Naive thymus-derived CD4-positive, alpha-beta T cell (primary cell): Measurements from ENCODE around the gene BPIFB3. TPM values are rescaled to one million over a fixed set of nuclear protein-coding genes. Genes with fewer than 3 reads are reported as not detected.

Source experiments
- ATAC-seq: fragments of 150-1000 bp; cut with Tn5 transposase; 2 replicates; pipeline ENCODE4 v1.10.0; 2021; ENCODE audit warnings: mild to moderate bottlenecking, moderate library complexity
- CTCF ChIA-PET: fragments of 350-600 bp; sonication (Branson Sonifier 250); formaldehyde crosslinking; loops from one replicate; lab custom pipeline; 2021; ENCODE audit warnings: antibody characterized with exemption; lab: Charles Lee
- POLR2A ChIA-PET: fragments of 350-600 bp; sonication (Branson Sonifier 250); formaldehyde crosslinking; loops from one replicate; lab custom pipeline; 2021; ENCODE audit warnings: antibody characterized with exemption, inconsistent platforms; lab: Charles Lee
- DNase-seq, 9 donors: peaks; one replicate each; pipeline versions ENCODE4 v3.0.0 to v3.0.0-alpha.2; 2020 to 2022; ENCODE audit warnings: mixed read lengths in 1 of 9
- H3K27ac ChIP-seq: one replicate; pipeline ENCODE4 v1.7.0; 2013; ENCODE audit warnings: mild to moderate bottlenecking, low read depth, low read length, moderate library complexity
- H3K27me3 ChIP-seq, 2 donors: one replicate each; pipeline ENCODE4 v1.7.0; 2013; ENCODE audit warnings: low read length in 2 of 2, mild to moderate bottlenecking in 2 of 2, moderate library complexity in 2 of 2; ENCODE audit not compliant: control insufficient read depth in 2 of 2, insufficient read depth in 2 of 2
- H3K36me3 ChIP-seq, 3 experiments: 1 replicate in 2 of 3; 2 replicates in 1 of 3; pipeline ENCODE4 v1.7.0; 2013; ENCODE audit warnings: low read length in 3 of 3, mild to moderate bottlenecking in 3 of 3, moderate library complexity in 1 of 3; ENCODE audit not compliant: insufficient read depth in 3 of 3, control insufficient read depth in 2 of 3
- H3K4me1 ChIP-seq, 2 donors: one replicate each; pipeline ENCODE4 v1.7.0; 2013; ENCODE audit warnings: low read length in 2 of 2, mild to moderate bottlenecking in 2 of 2, moderate library complexity in 1 of 2; ENCODE audit not compliant: control insufficient read depth in 2 of 2, insufficient read depth in 2 of 2
- H3K4me3 ChIP-seq: 2 replicates; pipeline ENCODE4 v1.7.0; 2013; ENCODE audit warnings: mild to moderate bottlenecking, low read length
- H3K9me3 ChIP-seq, 3 experiments: 1 replicate in 2 of 3; 2 replicates in 1 of 3; pipeline ENCODE4 v1.7.0; 2013; ENCODE audit warnings: low read length in 3 of 3; ENCODE audit not compliant: control insufficient read depth in 2 of 3
- H3K27ac Mint-ChIP-seq, 9 donors: one replicate each; pipeline ENCODE4 v1.8.0; 2020 to 2022; ENCODE audit warnings: mixed read lengths in 9 of 9, mild to moderate bottlenecking in 8 of 9, moderate library complexity in 5 of 9, inconsistent platforms in 2 of 9
- H3K27me3 Mint-ChIP-seq, 5 donors: one replicate each; pipeline ENCODE4 v1.8.0; 2021 to 2022; ENCODE audit warnings: mixed read lengths in 5 of 5, mild to moderate bottlenecking in 1 of 5
- H3K36me3 Mint-ChIP-seq, 5 donors: one replicate each; pipeline ENCODE4 v1.8.0; 2020 to 2022; ENCODE audit warnings: mixed read lengths in 5 of 5, mild to moderate bottlenecking in 3 of 5, inconsistent platforms in 1 of 5
- H3K4me1 Mint-ChIP-seq, 7 donors: one replicate each; pipeline ENCODE4 v1.8.0; 2020 to 2022; ENCODE audit warnings: mixed read lengths in 7 of 7, mild to moderate bottlenecking in 3 of 7, inconsistent platforms in 1 of 7
- H3K4me3 Mint-ChIP-seq, 10 donors: one replicate each; pipeline ENCODE4 v1.8.0; 2020 to 2022; ENCODE audit warnings: mild to moderate bottlenecking in 10 of 10, mixed read lengths in 10 of 10, moderate library complexity in 6 of 10, inconsistent platforms in 2 of 10
- H3K9me3 Mint-ChIP-seq, 11 donors: one replicate each; pipeline ENCODE4 v1.8.0; 2020 to 2022; ENCODE audit warnings: mixed read lengths in 11 of 11, mild to moderate bottlenecking in 4 of 11, inconsistent platforms in 1 of 11, moderate library complexity in 1 of 11
- intact Hi-C, 2 donors: fragments of 100-400 bp; cut with micrococcal nuclease; formaldehyde crosslinking; loops; one replicate each; pipeline ENCODE4 v1.15.1; 2023
- polyA plus RNA-seq, 2 donors: library from polyadenylated mRNA; unstranded; fragments of 300-500 nt; fragmentation: Illumina TruSeq; gene quantifications; one replicate each; pipeline ENCODE4 v1.2.3, GENCODE V29; 2021
- total RNA-seq, 6 experiments: library from RNA in 5 of 6; stranded (reverse) in 5 of 6; gene quantifications; 1 replicate in 5 of 6; 2 replicates in 1 of 6; pipeline ENCODE4 v1.2.3 and lab custom pipeline; 2021 to 2026

The BPIFB3 gene
- total and polyA plus RNA-seq, 7 experiments from 2014 or later = not detected

DNA sequence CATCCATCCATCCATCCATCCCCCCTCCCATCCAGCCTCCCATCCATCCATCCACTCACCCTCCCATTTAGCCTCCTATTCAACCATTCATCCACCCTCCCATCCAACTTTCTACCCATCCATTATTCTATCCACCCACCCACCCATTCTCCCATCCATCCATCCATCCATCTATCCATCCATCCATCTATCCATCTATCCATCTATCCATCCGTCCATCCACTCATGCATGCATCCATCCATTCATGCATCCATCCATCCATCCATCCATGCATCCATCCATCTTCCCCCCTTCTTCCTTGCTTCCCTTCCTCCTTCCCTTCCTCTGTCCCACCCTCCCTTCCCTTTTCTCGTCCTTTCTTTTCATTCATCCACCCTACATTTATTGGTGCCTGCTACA, 21.0 kb downstream of the BPIFB3 start:
- intact Hi-C loops = no loop called here
- H3K27me3 ChIP-seq = no peaks in the 10 kb centered on the region
- POLR2A ChIA-PET = interaction anchor here (0.7 kb wide), 1 partner anchor 42 kb away, joined by 3 read pairs; no protein-coding TSS in a partner anchor

GRCh38 chr20:33075281-33075680, 21.6 kb downstream of the BPIFB3 start:
- Mint-ChIP-seq H3K9me3 (peaks cover 0 to 3% (median 0%) of the 10 kb centered on the region in 11 donors), H3K27me3 (peaks cover 0 to 3% (median 0%) of the 10 kb centered on the region in 5 donors), H3K27ac (peak overlapping the region in 1 of 9 donors; percentile 63), H3K4me3 (no peak overlapping the region), H3K36me3 (no peaks in the 10 kb centered on the region), H3K4me1 (peaks cover 0 to 23% (median 11%) of the 10 kb centered on the region in 7 donors)
- no peak for DNase-seq
- ATAC-seq = no peak
- H3K9me3 ChIP-seq = no peaks in the 10 kb centered on the region
- intact Hi-C loops = no loop called here
- ChIA-PET POLR2A (no interaction called here), CTCF (interaction anchor here (1.3 kb wide), 1 partner anchor 285 kb away, joined by 3 read pairs; no protein-coding TSS in a partner anchor)
- no peaks in the 10 kb centered on the region for H3K4me1 ChIP-seq
- H3K4me3 ChIP-seq = no peak overlapping the region
- no peaks in the 10 kb centered on the region for H3K36me3 ChIP-seq
- H3K27me3 ChIP-seq = no peaks in the 10 kb centered on the region
- H3K27ac ChIP-seq = no peak overlapping the region

More for the DNA sequence above, 21.0 kb downstream of the BPIFB3 start:
- H3K9me3 Mint-ChIP-seq = peaks cover 0 to 3% (median 0%) of the 10 kb centered on the region in 11 donors
- DNase-seq = no peak
- peaks cover 0 to 28% (median 11%) of the 10 kb centered on the region in 7 donors for H3K4me1 Mint-ChIP-seq
- Histone ChIP-seq H3K9me3 (no peaks in the 10 kb centered on the region), H3K4me3 (no peak overlapping the region), H3K27ac (no peak overlapping the region), H3K4me1 (no peaks in the 10 kb centered on the region), H3K36me3 (no peaks in the 10 kb centered on the region)
- H3K27ac Mint-ChIP-seq = peak overlapping the region in 1 of 9 donors; percentile 13
- no peaks in the 10 kb centered on the region for H3K36me3 Mint-ChIP-seq
- no peak overlapping the region for H3K4me3 Mint-ChIP-seq
- CTCF ChIA-PET = no interaction called here
- peaks cover 0 to 3% (median 0%) of the 10 kb centered on the region in 5 donors for H3K27me3 Mint-ChIP-seq
- ATAC-seq = no peak

- peaks cover 0 to 9% (median 0%) of the 10 kb centered on the region in 11 donors for H3K9me3 Mint-ChIP-seq
- no peaks in the 10 kb centered on the region for H3K36me3 ChIP-seq
- H3K27ac ChIP-seq = no peak overlapping the region
- H3K27me3 ChIP-seq = no peaks in the 10 kb centered on the region
- no peak overlapping the region for H3K27ac Mint-ChIP-seq
- peaks cover 0 to 22% (median 11%) of the 10 kb centered on the region in 7 donors for H3K4me1 Mint-ChIP-seq
- H3K4me1 ChIP-seq = no peaks in the 10 kb centered on the region
- CTCF ChIA-PET = interaction anchor here (1.3 kb wide), 1 partner anchor 287 kb away, joined by 3 read pairs; no protein-coding TSS in a partner anchor
- peaks cover 0 to 7% (median 0%) of the 10 kb centered on the region in 5 donors for H3K27me3 Mint-ChIP-seq
- POLR2A ChIA-PET = no interaction called here
- DNase-seq = peak in 5 of 9 donors; percentile 13 to 51 (median 33)
- intact Hi-C loops = loop anchor here in 1 of 2 donors (1.0 kb wide), 1 partner anchor 175 kb away; no protein-coding TSS in a partner anchor
- no peaks in the 10 kb centered on the region for H3K36me3 Mint-ChIP-seq
- H3K9me3 ChIP-seq = no peaks in the 10 kb centered on the region
- H3K4me3 Mint-ChIP-seq = no peak overlapping the region
- no peak overlapping the region for H3K4me3 ChIP-seq
- no peak for ATAC-seq
Observed at GRCh38 chr20:33076662-33077372, 23.1 kb downstream of the BPIFB3 start.

GRCh38 chr20:33079259-33079658, 25.6 kb downstream of the BPIFB3 start, which contains the start of gene BPIFB4:
BPIFB4 (plus strand) TSS chr20:33079643; CDS start chr20:33081527, 1,884 bp downstream.
- H3K9me3 ChIP-seq = no peaks in the 10 kb centered on the region
- Mint-ChIP-seq H3K27ac (peak within 1 kb of the TSS in 1 of 9 donors; percentile 5), H3K36me3 (no peaks in the 10 kb centered on the region), H3K4me1 (peaks cover 0 to 14% (median 6%) of the 10 kb centered on the region in 7 donors), H3K27me3 (peaks cover 0 to 7% (median 0%) of the 10 kb centered on the region in 5 donors), H3K9me3 (peaks cover 0 to 6% (median 0%) of the 10 kb centered on the region in 11 donors), H3K4me3 (no peak within 1 kb of the TSS)
- intact Hi-C loops = no loop called here
- POLR2A ChIA-PET = no interaction called here
- no peak for DNase-seq
- CTCF ChIA-PET = no interaction called here
- no peak for ATAC-seq
- no peak within 1 kb of the TSS for H3K4me3 ChIP-seq
- H3K27ac ChIP-seq = no peak within 1 kb of the TSS
- no peaks in the 10 kb centered on the region for H3K36me3 ChIP-seq
- no peaks in the 10 kb centered on the region for H3K4me1 ChIP-seq
- no peaks in the 10 kb centered on the region for H3K27me3 ChIP-seq

DNA sequence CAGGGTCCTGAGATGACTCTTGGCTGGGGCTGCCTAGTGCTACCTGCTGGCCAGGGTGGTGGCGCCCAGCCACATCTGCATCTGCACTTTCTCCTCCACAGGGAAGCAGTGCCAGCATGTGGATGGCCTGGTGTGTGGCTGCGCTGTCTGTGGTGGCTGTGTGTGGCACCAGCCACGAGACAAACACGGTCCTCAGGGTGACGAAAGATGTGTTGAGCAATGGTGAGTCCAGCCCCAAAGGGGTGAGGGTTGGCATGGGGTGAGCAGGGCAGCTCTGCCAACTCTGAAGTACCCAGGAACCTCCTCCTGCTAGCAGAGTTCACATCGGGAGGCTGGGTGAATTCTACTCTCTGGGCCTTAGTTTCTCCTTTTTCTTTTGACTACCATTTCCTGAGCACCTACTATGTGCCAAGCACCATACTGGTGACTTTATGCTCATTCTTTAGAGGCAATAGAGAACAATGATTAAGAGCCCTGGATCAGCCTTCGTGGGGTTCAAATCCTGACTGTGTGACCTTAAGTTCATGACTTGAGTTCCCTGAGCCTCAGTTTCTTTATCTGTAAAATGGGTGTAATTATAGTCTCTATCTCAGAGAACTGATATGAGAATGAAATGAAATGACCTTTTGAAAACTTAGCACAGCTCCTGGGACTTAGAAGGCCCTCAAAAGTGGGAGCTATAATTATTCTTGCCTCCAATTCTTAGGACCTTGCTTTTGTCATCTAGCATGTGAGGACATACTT, 27.9 kb downstream of the BPIFB3 start:
- Histone ChIP-seq H3K27me3 (no peaks in the 10 kb centered on the region), H3K4me1 (no peaks in the 10 kb centered on the region), H3K4me3 (no peak overlapping the region), H3K9me3 (no peaks in the 10 kb centered on the region), H3K27ac (no peak overlapping the region), H3K36me3 (no peaks in the 10 kb centered on the region)
- H3K27me3 Mint-ChIP-seq = peaks cover 0 to 7% (median 0%) of the 10 kb centered on the region in 5 donors
- CTCF ChIA-PET = no interaction called here
- H3K27ac Mint-ChIP-seq = no peak overlapping the region
- intact Hi-C loops = no loop called here
- no peak for DNase-seq
- peaks cover 0 to 5% (median 3%) of the 10 kb centered on the region in 7 donors for H3K4me1 Mint-ChIP-seq
- no peak overlapping the region for H3K4me3 Mint-ChIP-seq
- H3K9me3 Mint-ChIP-seq = peaks cover 0 to 6% (median 0%) of the 10 kb centered on the region in 11 donors
- POLR2A ChIA-PET = no interaction called here
- H3K36me3 Mint-ChIP-seq = no peaks in the 10 kb centered on the region
- ATAC-seq = no peak

DNA sequence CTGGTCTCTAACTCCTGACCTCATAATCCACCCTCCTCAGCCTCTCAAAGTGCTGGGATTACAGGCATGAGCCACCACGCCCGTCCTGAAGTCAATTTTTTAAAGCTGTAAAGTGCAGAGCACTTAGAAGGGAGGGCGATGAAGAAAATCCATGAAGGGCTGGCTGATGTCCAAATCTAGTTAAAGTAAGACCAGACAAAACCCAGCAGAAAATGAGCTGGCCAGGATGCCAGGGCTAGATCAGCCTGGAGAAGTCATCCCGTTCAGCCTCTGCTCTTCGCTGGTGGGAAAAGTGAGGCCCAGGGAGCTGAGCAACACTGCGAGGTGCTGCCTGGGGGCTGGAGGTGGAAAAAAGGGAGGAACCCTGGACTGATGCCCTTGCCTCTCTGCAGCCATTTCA, 28.8 kb downstream of the BPIFB3 start:
- Histone ChIP-seq H3K9me3 (no peaks in the 10 kb centered on the region), H3K27me3 (no peaks in the 10 kb centered on the region), H3K27ac (no peak overlapping the region), H3K4me3 (no peak overlapping the region), H3K36me3 (no peaks in the 10 kb centered on the region), H3K4me1 (no peaks in the 10 kb centered on the region)
- H3K27me3 Mint-ChIP-seq = peaks cover 0 to 7% (median 0%) of the 10 kb centered on the region in 5 donors
- no peak overlapping the region for H3K27ac Mint-ChIP-seq
- no peaks in the 10 kb centered on the region for H3K36me3 Mint-ChIP-seq
- DNase-seq (no peak), ATAC-seq (no peak)
- CTCF ChIA-PET = no interaction called here
- H3K4me1 Mint-ChIP-seq = peaks cover 0 to 2% (median 0%) of the 10 kb centered on the region in 7 donors
- intact Hi-C loops = no loop called here
- POLR2A ChIA-PET = no interaction called here
- peaks cover 0 to 6% (median 0%) of the 10 kb centered on the region in 11 donors for H3K9me3 Mint-ChIP-seq
- no peak overlapping the region for H3K4me3 Mint-ChIP-seq
